HG03045 (cell line): ENCODE measurements around the gene RBL2.
"Not testable (repeated sequence)": the region's sequence is repeated elsewhere in the genome, so short reads cannot be mapped to it uniquely, and the experiment has no call there.

Experiments
- ATAC-seq: cut with Tn5 transposase; IDR thresholded peaks from one replicate; pipeline ENCODE4 v1.9.1; 2021; ENCODE audit warnings: mild to moderate bottlenecking, moderate library complexity; ENCODE audit not compliant: unreplicated experiment

The RBL2 gene

GRCh38 chr16:53434377-53435065, at the start of gene RBL2:
TSS of gene RBL2 (plus strand) at chr16:53434471. CDS start at chr16:53434557, 86 bp downstream.
- peak; percentile 76 for ATAC-seq

GRCh38 chr16:53384610-53385009, 49.7 kb upstream of the RBL2 start:
- not testable (repeated sequence) for ATAC-seq

GRCh38 chr16:53404959-53405358, 29.3 kb upstream of the RBL2 start:
- no peak for ATAC-seq

GRCh38 chr16:53412549-53412948, 21.7 kb upstream of the RBL2 start:
- no peak for ATAC-seq

- ATAC-seq: no peak
Observed at GRCh38 chr16:53413864-53414263, 20.4 kb upstream of the RBL2 start.

GRCh38 chr16:53414381-53414780, 19.9 kb upstream of the RBL2 start:
- ATAC-seq: no peak

GRCh38 chr16:53415504-53415903, 18.8 kb upstream of the RBL2 start:
- no peak for ATAC-seq

GRCh38 chr16:53417011-53417410, 17.3 kb upstream of the RBL2 start:
- ATAC-seq: no peak

GRCh38 chr16:53417976-53418375, 16.3 kb upstream of the RBL2 start:
- no peak for ATAC-seq

GRCh38 chr16:53419383-53419709, 14.9 kb upstream of the RBL2 start:
- not testable (repeated sequence) for ATAC-seq

GRCh38 chr16:53421248-53421647, 13.0 kb upstream of the RBL2 start:
- no peak for ATAC-seq

GRCh38 chr16:53423968-53424367, 10.3 kb upstream of the RBL2 start:
- ATAC-seq: not testable (repeated sequence)

GRCh38 chr16:53428681-53429080, 5.6 kb upstream of the RBL2 start:
- ATAC-seq: no peak

- no peak for ATAC-seq
Observed at GRCh38 chr16:53429221-53429943, 4.9 kb upstream of the RBL2 start.

- no peak for ATAC-seq
Observed at GRCh38 chr16:53430363-53430762, 3.9 kb upstream of the RBL2 start.

- no peak for ATAC-seq
Observed at GRCh38 chr16:53433509-53433908, 762 bp upstream of the RBL2 start.

- no peak for ATAC-seq
Observed at GRCh38 chr16:53433930-53434376, 318 bp upstream of the RBL2 start.

- peak; percentile 87 for ATAC-seq
Observed at GRCh38 chr16:53435066-53435688, 906 bp downstream of the RBL2 start.

- ATAC-seq: no peak
Observed at GRCh38 chr16:53440125-53440524, 5.9 kb downstream of the RBL2 start.

GRCh38 chr16:53445534-53445933, 11.3 kb downstream of the RBL2 start:
- ATAC-seq: no peak

GRCh38 chr16:53446090-53446489, 11.8 kb downstream of the RBL2 start:
- ATAC-seq: no peak
